ENCODE results near the gene VIPR2.
"Not testable (repeated sequence)": the region's sequence is repeated elsewhere in the genome, so short reads cannot be mapped to it uniquely, and the experiment has no call there.

VIPR2 gene, protein sequence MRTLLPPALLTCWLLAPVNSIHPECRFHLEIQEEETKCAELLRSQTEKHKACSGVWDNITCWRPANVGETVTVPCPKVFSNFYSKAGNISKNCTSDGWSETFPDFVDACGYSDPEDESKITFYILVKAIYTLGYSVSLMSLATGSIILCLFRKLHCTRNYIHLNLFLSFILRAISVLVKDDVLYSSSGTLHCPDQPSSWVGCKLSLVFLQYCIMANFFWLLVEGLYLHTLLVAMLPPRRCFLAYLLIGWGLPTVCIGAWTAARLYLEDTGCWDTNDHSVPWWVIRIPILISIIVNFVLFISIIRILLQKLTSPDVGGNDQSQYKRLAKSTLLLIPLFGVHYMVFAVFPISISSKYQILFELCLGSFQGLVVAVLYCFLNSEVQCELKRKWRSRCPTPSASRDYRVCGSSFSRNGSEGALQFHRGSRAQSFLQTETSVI

DNA sequence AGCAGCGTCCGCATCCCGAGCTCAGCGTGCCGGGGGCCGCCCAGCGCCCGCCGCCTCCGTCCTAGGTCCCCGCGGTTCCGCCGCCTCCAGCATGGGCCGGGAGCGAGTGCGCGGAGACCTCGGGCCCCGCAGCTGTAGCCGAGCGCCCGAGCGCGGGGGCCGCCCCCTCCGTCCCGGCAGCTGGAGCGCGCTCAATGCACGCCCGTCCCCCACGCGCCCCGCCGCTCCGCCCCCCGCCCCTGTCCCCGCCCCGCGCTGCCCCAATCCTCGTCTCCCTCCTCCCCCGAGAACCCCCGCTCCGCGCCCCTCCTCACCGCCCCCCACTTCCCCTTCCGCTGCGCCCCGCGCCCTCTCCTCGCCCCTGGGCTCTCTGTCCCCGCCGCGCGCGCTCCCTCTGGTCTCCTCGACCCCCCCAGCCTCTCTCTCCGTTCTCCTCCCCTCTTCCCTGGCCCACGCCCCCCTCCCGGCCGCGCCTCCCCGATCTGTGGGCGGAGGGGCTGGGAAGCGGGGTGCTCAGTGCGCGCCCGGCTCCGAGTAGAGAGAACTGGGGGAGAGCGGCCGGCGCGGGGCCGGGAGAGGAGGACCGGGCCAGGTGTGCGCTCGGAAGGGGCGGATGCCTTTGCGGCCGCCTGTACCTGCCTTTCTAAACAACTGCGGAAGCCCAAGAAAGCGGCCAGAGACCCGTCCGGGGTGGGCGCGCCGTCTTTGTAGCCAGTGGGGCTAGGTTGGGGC is at the start of gene VIPR2:
Gene VIPR2, minus strand, starts transcription at position 110 of the 732 bp plus-strand sequence. Its CDS starts 96 bp downstream, at position 14.
- no peak for DNase-seq (ENCODE audit: low read depth)

GRCh38 chr7:159193543-159194090 is 49.0 kb upstream of the VIPR2 start:
- DNase-seq (ENCODE audit: low read depth) = no peak

DNA sequence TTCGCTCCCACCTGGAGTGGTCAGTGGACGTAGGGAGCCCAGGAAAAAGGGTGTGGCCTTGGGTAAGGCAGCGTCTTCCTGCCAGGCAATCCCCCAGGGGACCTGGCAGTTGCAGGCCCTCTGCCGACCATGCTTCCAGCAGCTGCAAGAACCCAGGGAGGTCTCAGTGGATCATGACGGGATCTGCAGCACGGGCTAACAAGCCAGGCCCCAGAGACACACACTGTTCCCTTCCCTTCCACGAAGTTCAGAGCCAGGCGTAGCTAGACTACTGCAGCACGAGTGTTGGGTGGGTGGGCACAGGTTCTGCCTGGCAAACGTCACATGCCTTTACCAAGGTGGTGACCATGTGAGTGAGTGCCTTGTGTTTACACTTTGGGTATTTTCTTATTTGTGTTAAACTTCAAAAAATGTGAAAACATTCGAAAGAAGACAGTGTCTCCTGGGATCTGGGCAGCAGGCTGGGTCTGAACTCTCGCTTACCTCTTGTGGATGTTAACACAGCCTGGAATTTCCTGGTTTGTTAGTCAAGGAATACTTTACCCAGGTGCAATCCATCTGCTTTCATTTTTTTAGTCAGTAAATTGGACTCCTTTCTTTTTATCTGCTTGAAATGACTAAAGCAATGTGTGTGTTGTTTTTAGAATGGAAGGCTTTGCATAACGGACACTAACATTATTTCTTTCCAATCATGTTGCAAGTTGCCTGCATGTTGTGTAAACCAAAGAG is 48.2 kb upstream of the VIPR2 start:
- DNase-seq (ENCODE audit: low read depth) = no peak

DNA sequence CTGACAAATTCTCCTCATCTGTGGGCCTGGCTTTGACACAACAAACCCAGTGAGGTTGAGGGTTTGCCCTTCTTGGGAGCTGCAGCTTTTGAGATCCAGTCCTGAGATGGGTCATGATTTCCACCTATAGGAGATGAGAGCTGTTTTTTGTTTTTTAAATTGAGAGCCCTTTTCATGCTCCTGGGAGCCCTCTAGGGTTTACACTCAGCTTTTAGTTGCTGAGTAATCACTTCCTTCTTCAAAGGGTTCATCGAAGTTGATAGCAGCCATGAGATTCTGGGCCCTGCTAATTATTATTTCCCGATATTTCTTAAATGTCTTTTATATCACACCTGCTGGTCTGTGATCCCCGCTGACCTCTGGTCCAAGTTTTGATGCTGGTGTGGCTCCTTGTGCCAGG is 47.3 kb upstream of the VIPR2 start:
- no peak for DNase-seq (ENCODE audit: low read depth)

DNA sequence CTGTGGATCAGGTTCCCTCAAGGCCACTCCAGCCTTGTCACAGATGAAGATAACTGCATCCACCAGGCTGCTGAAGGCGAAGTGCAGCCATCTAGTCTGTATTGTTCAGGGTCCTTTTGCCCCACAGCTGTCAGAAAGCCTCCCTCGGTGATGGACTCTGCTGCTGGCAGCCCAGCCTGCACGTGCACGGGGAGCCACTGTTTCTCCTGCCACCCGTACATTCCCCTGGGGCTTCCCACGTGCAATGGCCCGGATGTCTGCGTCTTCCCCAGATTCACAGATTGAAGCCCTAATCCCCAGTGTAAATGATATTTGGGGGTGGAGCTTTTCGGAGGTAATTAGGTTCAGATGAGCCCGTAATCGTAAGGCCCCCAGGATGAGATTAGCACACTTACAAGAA is 46.6 kb upstream of the VIPR2 start:
- DNase-seq (ENCODE audit: low read depth) = no peak

DNA sequence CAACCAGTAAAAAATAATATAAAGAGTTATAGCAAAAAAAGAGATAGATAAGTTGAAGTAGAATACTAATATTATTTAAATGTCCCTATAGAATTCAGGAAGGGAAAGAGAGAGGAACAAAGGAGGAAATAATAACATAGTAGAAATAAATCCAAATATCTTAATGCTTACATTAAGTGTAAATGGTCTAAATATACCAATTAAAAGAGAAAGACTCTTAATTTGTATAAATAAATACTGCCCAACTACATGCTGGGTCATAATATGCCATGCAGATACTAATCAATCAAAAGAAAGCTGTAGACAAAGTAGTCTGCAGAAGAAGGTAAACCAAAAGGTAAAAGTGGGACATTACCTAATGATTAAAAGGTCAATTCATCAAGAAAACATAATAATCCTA is 43.3 kb upstream of the VIPR2 start:
- no peak for DNase-seq (ENCODE audit: low read depth)

GRCh38 chr7:159179241-159179640 is 34.6 kb upstream of the VIPR2 start:
- DNase-seq (ENCODE audit: low read depth) = no peak

DNA sequence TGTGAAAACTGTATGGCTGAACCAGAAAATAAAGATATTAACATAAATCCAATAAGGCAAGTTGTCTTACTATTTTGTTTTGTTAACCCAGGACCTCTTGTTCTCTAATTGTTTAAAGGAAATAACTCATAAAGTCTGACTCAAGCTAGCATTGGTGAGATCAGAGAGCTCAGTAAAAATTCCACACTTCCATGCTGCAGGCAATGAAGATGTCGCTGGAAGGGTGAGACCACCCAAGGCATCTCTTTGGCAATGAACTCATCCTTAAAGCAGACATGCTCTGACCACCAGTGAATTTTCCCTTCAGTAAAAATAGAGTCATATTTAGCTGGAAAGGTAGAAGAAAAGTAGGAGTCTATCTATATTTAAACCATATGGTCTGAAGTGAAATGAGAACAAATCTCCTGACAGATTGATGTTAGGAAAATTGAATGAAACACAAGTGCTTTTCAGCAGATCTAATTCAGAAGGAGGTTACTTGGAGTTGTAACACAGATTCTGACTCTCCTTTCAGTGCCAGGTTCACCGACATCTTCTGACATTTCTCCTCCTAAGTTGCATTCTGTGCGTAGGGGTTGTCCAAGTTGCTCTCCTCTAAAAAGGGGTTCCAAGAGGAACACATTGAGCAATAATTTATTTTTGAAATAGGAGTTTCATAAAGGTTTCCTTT is 32.8 kb upstream of the VIPR2 start:
- no peak for DNase-seq (ENCODE audit: low read depth)

DNA sequence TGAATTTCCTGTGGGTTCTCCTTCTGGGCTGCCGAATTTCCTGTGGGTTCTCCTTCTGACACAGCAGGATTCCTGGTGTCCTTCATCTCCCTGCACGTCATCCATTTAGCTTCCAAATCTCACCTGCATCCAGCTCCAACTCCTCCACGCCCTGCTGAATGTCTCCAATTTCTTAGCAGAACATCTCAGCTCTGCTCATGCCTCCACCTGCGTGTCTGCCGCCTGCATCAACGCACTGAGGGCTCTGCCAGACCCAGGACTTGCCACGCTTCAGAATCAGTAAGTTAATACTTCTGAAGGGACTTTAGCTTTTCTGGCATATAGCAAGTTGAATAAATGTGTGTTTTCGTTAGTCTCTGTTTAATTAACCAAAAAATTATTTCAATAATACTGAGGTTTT is 31.1 kb upstream of the VIPR2 start:
- DNase-seq (ENCODE audit: low read depth) = no peak

GRCh38 chr7:159175100-159175499 is 30.4 kb upstream of the VIPR2 start:
- not testable (repeated sequence) for DNase-seq (ENCODE audit: low read depth)

GRCh38 chr7:159172400-159172799 is 27.7 kb upstream of the VIPR2 start:
- DNase-seq (ENCODE audit: low read depth) = no peak

DNA sequence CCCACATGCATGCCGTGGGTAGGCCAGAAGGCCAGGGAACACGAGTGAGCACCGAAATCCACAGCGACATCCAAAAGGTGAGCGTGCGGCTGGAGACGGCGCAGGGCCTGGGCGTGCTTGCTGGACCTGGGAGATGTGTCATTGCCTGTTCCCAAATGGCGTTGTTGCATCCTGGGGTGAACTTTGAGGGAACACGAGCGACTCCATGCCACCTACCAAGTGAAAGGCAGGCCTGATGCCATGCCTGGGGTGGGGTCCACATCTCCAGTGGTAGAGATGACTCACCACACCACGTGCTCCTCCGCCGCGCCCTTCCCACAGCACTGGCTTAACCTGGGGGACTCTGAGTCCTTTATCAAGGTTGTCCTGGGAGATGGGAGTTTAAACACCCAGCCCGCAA is 24.7 kb upstream of the VIPR2 start:
- no peak for DNase-seq (ENCODE audit: low read depth)

DNA sequence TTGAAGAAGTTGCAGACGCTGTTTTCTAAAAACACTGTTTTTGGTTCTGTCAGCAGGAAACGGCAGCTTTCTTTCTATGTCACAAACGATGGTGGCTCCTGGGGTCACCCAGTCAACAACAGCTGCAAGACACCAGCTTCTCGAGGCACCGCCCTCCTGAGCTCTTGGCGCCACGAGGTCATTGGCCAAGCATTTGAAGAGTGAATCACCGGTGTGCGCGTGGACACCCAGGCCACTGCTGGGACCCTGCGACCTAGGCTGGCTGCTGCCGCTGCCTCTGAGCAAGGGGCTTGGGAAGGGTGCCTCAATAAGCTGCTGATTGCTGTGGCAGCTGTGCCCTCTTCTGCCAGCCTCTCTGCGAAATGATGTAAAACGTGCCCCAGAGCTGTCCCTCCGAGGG is 22.5 kb upstream of the VIPR2 start:
- no peak for DNase-seq (ENCODE audit: low read depth)

DNA sequence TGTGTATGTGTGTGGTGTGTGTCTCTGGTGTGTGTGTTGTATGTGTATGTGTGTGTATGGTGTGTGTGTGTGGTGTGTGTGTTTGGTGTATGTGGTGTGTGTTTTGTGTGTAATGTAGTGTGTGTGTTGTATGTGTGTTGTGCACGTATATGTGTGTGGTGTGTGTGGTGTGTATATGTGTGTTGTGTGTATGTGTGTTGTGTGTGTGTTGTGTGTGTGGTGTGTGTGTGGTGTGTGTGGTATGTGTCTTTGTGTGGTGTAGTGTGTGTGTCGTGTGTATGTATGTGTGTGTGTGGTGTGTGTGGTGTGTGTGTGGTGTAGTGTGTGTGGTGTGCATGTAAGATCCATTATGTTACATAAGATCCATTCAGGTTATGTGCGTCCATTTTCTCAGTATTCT is 21.9 kb upstream of the VIPR2 start:
- no peak for DNase-seq (ENCODE audit: low read depth)

- DNase-seq (ENCODE audit: low read depth) = no peak
These were observed 20.7 kb upstream of the VIPR2 start for GRCh38 chr7:159165352-159165751.

DNA sequence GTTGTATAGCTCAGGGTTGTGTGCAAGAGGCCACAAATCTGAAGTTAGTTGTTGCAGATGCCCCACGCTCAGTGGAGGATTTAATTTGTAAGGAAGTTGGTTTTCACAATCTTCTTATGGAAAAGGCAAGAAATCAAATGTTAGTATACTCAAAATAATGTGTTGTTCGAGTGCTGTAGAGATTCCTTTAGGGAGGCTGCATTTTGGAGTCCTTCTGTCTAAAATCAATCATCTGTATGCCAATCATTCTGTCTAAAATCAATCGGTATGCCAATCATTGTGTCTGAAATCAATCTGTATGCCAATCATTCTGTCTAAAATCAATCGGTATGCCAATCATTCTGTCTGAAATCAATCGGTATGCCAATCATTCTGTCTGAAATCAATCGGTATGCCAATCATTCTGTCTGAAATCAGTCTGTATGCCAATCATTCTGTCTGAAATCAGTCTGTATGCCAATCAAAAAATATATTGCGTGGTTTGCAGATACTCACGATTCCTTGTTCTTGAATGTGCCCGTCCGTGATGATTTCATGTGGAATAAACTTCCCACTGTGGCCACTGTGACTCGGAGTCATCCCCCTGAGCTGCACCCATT is 19.1 kb upstream of the VIPR2 start:
- not testable (repeated sequence) for DNase-seq (ENCODE audit: low read depth)

DNA sequence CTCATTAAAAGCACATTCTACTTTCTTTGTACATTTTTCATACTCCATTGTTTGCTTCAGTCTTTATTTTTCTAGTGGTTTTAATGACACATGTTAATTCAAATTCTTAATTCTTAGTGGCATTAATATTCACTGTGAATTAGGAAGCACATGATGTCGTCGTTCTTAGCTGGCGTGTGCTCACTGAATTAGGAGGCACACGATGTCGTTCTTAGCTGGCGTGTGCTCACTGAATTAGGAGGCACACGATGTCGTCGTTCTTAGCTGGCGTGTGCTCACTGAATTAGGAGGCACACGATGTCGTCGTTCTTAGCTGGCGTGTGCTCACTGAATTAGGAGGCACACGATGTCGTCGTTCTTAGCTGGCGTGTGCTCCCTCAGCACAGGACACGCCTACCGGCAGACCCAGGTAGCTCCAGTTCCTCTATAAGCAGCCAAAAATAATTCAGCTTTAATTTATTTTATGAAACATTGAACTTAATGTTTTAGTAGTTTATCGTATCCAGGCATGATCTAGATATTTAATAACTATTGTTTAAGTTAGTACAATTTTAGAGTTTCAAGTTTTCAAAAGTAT is 17.5 kb upstream of the VIPR2 start:
- not testable (repeated sequence) for DNase-seq (ENCODE audit: low read depth)

GRCh38 chr7:159160450-159160849 is 15.8 kb upstream of the VIPR2 start:
- DNase-seq (ENCODE audit: low read depth) = no peak

DNA sequence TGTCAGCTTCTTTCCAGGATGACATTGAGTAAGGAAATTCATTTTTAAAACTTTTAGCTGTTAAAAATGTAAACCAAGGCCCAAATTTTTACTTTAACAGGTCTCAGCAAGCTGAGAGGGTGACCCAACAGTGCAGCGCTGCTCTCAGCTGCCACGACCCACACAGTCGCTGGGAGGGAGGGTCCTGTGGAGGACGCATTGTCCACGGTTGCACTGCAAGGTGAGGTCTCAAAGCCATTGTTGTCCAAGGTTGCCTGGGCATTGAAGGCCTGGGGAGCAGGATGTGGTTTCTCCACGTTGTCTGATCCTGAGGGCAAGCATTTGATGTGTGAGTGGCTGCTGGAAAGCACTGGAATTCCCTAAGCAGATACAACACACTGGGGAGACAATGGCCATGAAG is 15.1 kb upstream of the VIPR2 start:
- no peak for DNase-seq (ENCODE audit: low read depth)

DNA sequence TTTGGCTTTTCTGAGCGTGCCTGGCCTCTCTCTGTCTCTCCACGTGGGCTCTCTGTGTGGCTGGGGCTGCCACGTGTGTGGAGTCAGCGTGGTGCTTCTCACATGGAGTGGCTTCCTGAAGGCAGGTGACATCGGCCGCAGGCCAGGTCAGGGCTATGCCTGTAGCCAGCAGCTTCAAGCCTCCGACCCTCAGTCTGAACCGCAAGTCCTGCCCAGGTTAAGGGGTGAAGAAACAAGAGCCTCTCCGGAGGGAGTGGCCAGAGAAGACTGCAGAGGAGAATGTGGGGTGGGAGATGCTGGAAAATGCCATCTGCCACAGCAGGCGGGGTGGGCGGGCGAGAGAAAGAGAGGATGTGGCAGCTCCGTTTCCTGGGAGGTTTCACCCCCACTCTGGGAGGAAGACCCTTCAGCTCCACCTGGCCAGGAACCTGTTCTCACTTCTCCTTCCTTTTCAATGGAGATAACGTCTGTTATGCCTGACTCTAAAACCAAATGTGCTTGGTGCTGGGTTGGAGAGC is 14.3 kb upstream of the VIPR2 start:
- DNase-seq (ENCODE audit: low read depth) = no peak
